ENCODE measurements around the gene RNASE11. TPM values are rescaled to one million over a fixed set of nuclear protein-coding genes. Genes with fewer than 3 reads are reported as not detected.

RNASE11 gene
- total RNA-seq, 1 experiment from 2014 or later, result not detected

DNA sequence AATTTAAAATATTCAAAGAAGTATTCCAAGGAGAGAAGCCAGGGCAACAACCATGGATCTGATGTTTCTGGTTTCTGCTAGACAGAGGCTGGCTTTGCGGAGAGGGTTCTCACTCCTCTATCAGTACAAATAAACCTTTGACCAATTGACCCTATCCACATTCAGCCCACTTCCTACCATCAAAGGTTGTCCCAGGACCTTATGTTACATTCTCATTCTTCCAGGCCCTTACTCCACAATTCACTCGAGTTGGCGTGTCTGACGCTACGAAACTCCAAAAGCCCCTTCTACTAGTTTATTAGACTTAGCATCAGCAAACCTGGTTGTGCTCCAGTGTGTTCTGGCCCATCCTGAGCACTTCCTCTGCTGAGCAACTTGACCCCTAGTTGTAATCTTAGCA is 28.2 kb upstream of the RNASE11 start:
- Histone ChIP-seq H3K27ac (ENCODE audit: low read depth, low read length) (no peak overlapping the region), H3K4me1 (ENCODE audit: control insufficient read depth in 1 of 2, insufficient read depth in 2 of 2, low read length in 2 of 2) (peaks cover 12 to 26% of the 10 kb centered on the region in 2 experiments), H3K9me2 (ENCODE audit: insufficient read depth) (no peaks in the 10 kb centered on the region), H3K27me3 (ENCODE audit: insufficient read depth, low read length) (no peaks in the 10 kb centered on the region), H3K9ac (ENCODE audit: low read length) (no peak overlapping the region), H3K9me3 (ENCODE audit: control insufficient read depth in 1 of 2, insufficient read depth in 1 of 2, low read depth in 1 of 2, low read length in 2 of 2) (no peaks in the 10 kb centered on the region), H3K79me2 (ENCODE audit: insufficient read depth, low read length) (no peaks in the 10 kb centered on the region), H3K4me2 (ENCODE audit: low read length) (no peak overlapping the region), H3K36me3 (ENCODE audit: control insufficient read depth in 1 of 2, insufficient read depth in 2 of 2, low read length in 2 of 2) (no peaks in the 10 kb centered on the region), H3K4me3 (replicated peaks in 1 of 2; ENCODE audit: low read depth in 1 of 2, low read length in 2 of 2) (no peak overlapping the region), H4K20me1 (ENCODE audit: insufficient read depth) (no peaks in the 10 kb centered on the region), H2AFZ (ENCODE audit: low read depth, low read length, poor library complexity, severe bottlenecking) (no peak overlapping the region)
- no peak for TF ChIP-seq RAD21 (IDR thresholded peaks at IDR 0.05; ENCODE audit: low read depth)
- TF ChIP-seq SIN3A (IDR thresholded peaks at IDR 0.05; ENCODE audit: low read depth), result no peak
- no peak for TF ChIP-seq CBX3 (IDR thresholded peaks at IDR 0.05; ENCODE audit: low read depth)
- TF ChIP-seq SRF (IDR thresholded peaks at IDR 0.05; ENCODE audit: low read depth), result no peak
- TF ChIP-seq ZNF274 (IDR thresholded peaks at IDR 0.05; ENCODE audit: low read depth, low read length), result no peak
- TF ChIP-seq, protein P1, sequence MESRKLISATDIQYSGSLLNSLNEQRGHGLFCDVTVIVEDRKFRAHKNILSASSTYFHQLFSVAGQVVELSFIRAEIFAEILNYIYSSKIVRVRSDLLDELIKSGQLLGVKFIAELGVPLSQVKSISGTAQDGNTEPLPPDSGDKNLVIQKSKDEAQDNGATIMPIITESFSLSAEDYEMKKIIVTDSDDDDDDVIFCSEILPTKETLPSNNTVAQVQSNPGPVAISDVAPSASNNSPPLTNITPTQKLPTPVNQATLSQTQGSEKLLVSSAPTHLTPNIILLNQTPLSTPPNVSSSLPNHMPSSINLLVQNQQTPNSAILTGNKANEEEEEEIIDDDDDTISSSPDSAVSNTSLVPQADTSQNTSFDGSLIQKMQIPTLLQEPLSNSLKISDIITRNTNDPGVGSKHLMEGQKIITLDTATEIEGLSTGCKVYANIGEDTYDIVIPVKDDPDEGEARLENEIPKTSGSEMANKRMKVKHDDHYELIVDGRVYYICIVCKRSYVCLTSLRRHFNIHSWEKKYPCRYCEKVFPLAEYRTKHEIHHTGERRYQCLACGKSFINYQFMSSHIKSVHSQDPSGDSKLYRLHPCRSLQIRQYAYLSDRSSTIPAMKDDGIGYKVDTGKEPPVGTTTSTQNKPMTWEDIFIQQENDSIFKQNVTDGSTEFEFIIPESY (IDR thresholded peaks at IDR 0.05; ENCODE audit: extremely low read depth, insufficient replicate concordance, low read length), result no peak
- TF ChIP-seq POLR2A (IDR thresholded peaks at IDR 0.05; ENCODE audit: borderline replicate concordance, extremely low read depth, insufficient read depth, insufficient read length), result no peak
- TF ChIP-seq, protein P2, sequence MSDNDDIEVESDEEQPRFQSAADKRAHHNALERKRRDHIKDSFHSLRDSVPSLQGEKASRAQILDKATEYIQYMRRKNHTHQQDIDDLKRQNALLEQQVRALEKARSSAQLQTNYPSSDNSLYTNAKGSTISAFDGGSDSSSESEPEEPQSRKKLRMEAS (IDR thresholded peaks at IDR 0.05), result no peak
- TF ChIP-seq FOSL1 (IDR thresholded peaks at IDR 0.05; ENCODE audit: low read depth), result no peak
- no peak for TF ChIP-seq EZH2 (IDR thresholded peaks at IDR 0.05)
- no peak for TF ChIP-seq POLR2AphosphoS5 (IDR thresholded peaks at IDR 0.05; ENCODE audit: low read depth, low read length)
- TF ChIP-seq, protein P3, sequence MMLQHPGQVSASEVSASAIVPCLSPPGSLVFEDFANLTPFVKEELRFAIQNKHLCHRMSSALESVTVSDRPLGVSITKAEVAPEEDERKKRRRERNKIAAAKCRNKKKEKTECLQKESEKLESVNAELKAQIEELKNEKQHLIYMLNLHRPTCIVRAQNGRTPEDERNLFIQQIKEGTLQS (IDR thresholded peaks at IDR 0.05), result no peak
- no peak for TF ChIP-seq CEBPB (IDR thresholded peaks at IDR 0.05; ENCODE audit: low read depth)
- TF ChIP-seq EZH2phosphoT487 (IDR thresholded peaks at IDR 0.05; ENCODE audit: borderline replicate concordance), result no peak
- TF ChIP-seq ELF1 (IDR thresholded peaks at IDR 0.05; ENCODE audit: borderline replicate concordance, low read depth), result no peak
- TF ChIP-seq, protein P4, sequence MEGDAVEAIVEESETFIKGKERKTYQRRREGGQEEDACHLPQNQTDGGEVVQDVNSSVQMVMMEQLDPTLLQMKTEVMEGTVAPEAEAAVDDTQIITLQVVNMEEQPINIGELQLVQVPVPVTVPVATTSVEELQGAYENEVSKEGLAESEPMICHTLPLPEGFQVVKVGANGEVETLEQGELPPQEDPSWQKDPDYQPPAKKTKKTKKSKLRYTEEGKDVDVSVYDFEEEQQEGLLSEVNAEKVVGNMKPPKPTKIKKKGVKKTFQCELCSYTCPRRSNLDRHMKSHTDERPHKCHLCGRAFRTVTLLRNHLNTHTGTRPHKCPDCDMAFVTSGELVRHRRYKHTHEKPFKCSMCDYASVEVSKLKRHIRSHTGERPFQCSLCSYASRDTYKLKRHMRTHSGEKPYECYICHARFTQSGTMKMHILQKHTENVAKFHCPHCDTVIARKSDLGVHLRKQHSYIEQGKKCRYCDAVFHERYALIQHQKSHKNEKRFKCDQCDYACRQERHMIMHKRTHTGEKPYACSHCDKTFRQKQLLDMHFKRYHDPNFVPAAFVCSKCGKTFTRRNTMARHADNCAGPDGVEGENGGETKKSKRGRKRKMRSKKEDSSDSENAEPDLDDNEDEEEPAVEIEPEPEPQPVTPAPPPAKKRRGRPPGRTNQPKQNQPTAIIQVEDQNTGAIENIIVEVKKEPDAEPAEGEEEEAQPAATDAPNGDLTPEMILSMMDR (IDR thresholded peaks at IDR 0.05 in 2 of 3, conservative IDR thresholded peaks at IDR 0.05 in 1 of 3; ENCODE audit: borderline replicate concordance in 1 of 3, insufficient read depth in 1 of 3, low read depth in 2 of 3, low read length in 2 of 3), result no peak
- no peak for TF ChIP-seq YY1 (IDR thresholded peaks at IDR 0.05; ENCODE audit: extremely low read depth, insufficient replicate concordance, low read depth, low read length)
- no peak for TF ChIP-seq EGR1 (IDR thresholded peaks at IDR 0.05; ENCODE audit: low read depth)
- no peak for TF ChIP-seq JUND (IDR thresholded peaks at IDR 0.05)
- no peak for ATAC-seq
- intact Hi-C loops (cut with micrococcal nuclease), result loop anchor here (10.0 kb wide), 1 partner anchor 359 kb away; no protein-coding TSS in a partner anchor
- ChIA-PET POLR2A (no interaction called here), RAD21 (ENCODE audit: low non-redundant PET in 1 of 2, low total read pairs in 2 of 2, uncharacterized antibody in 2 of 2, unreplicated experiment in 2 of 2) (no interaction called here), CTCF (no interaction called here)
- no peak for DNase-seq (ENCODE audit: low read depth, low spot score)
- BruUV-seq (replicated peaks), result no TSS peak
